H1 (cell line): ENCODE results near the gene ZNF440. TPM values are rescaled to one million over a fixed set of nuclear protein-coding genes. Genes with fewer than 3 reads are reported as not detected.

Experiments used
- CTCF ChIA-PET: fragments of 300-600 bp; sonication (Branson Sonifier 250); formaldehyde crosslinking; loops from one replicate; lab custom pipeline; 2021; ENCODE audit not compliant: partially characterized antibody; lab: Charles Lee
- POLR2A ChIA-PET: fragments of 300-600 bp; sonication (Branson Sonifier 250); formaldehyde crosslinking; loops from one replicate; lab custom pipeline; 2021; ENCODE audit warnings: inconsistent platforms; ENCODE audit not compliant: partially characterized antibody; lab: Charles Lee
- DNase-seq, 2 experiments: peaks; one replicate each; pipeline versions ENCODE4 v3.0.0 to v3.0.0-alpha.2; 2010 to 2022; ENCODE audit warnings: low spot score in 2 of 2, low read depth in 1 of 2, mixed read lengths in 1 of 2
- FAIRE-seq: peaks from 2 replicates; lab custom pipeline; 2011; peaks lifted over from hg19 to GRCh38; lab: Jason Lieb, UNC
- H2AFZ ChIP-seq: 2 replicates; pipeline ENCODE4 v1.8.1; 2012; ENCODE audit warnings: low read length, inconsistent platforms
- H2AK5ac ChIP-seq: 2 replicates; pipeline ENCODE4 v1.6.1; 2013; ENCODE audit warnings: low read depth, low read length
- H2BK120ac ChIP-seq: replicated peaks from 2 replicates; pipeline ENCODE3; 2013; ENCODE audit warnings: low read depth, low read length, inconsistent platforms
- H2BK12ac ChIP-seq: 2 replicates; pipeline ENCODE4 v1.6.1; 2013; ENCODE audit warnings: low read depth, low read length
- H2BK15ac ChIP-seq: 2 replicates; pipeline ENCODE4 v1.6.1; 2013; ENCODE audit warnings: low read length
- H2BK20ac ChIP-seq: 2 replicates; pipeline ENCODE4 v1.6.1; 2013; ENCODE audit warnings: low read length
- H2BK5ac ChIP-seq: 2 replicates; pipeline ENCODE4 v1.6.1; 2013; ENCODE audit warnings: low read depth, low read length
- H3K14ac ChIP-seq: 2 replicates; pipeline ENCODE4 v1.6.1; 2013; ENCODE audit warnings: inconsistent platforms; ENCODE audit not compliant: insufficient read length
- H3K18ac ChIP-seq: 2 replicates; pipeline ENCODE4 v1.6.1; 2013; ENCODE audit warnings: low read length; ENCODE audit errors: extremely low read depth
- H3K23ac ChIP-seq: 2 replicates; pipeline ENCODE4 v1.6.1; 2013; ENCODE audit warnings: inconsistent platforms; ENCODE audit not compliant: insufficient read length
- H3K23me2 ChIP-seq: 2 replicates; pipeline ENCODE4 v1.6.1; 2013; ENCODE audit warnings: low read depth, low read length
- H3K27ac ChIP-seq: 2 replicates; pipeline ENCODE4 v1.6.1; 2011; ENCODE audit warnings: low read depth, low read length, inconsistent platforms
- H3K27me3 ChIP-seq, 4 experiments: replicated peaks in 1 of 4; 1 replicate in 1 of 4; 2 replicates in 3 of 4; pipeline versions ENCODE4 v1.6.1 to v1.8.1; 2011 to 2013; ENCODE audit warnings: low read length in 3 of 4, mild to moderate bottlenecking in 3 of 4, inconsistent platforms in 2 of 4, mixed read lengths in 2 of 4, moderate library complexity in 1 of 4; ENCODE audit not compliant: control insufficient read depth in 3 of 4, insufficient read depth in 3 of 4; ENCODE audit errors: extremely low read depth in 1 of 4
- H3K36me3 ChIP-seq, 4 experiments: 2 replicates each; pipeline versions ENCODE4 v1.6.1 to v1.8.1; 2011 to 2013; ENCODE audit warnings: mild to moderate bottlenecking in 4 of 4, low read length in 3 of 4, moderate library complexity in 2 of 4, control low read depth in 1 of 4, inconsistent platforms in 1 of 4; ENCODE audit not compliant: insufficient read depth in 4 of 4, control insufficient read depth in 2 of 4
- H3K4ac ChIP-seq: replicated peaks from 2 replicates; pipeline ENCODE3; 2013; ENCODE audit warnings: low read length, low read depth, mixed read lengths, inconsistent platforms; ENCODE audit not compliant: insufficient read length
- H3K4me1 ChIP-seq, 4 experiments: replicated peaks in 1 of 4; 1 replicate in 1 of 4; 2 replicates in 3 of 4; pipeline versions ENCODE4 v1.6.1 to v1.8.1; 2011 to 2013; ENCODE audit warnings: low read length in 3 of 4, inconsistent platforms in 2 of 4, mixed read lengths in 1 of 4; ENCODE audit not compliant: insufficient read depth in 4 of 4, control insufficient read depth in 3 of 4
- H3K4me2 ChIP-seq, 2 experiments: 2 replicates each; pipeline versions ENCODE4 v1.6.1 to v1.8.1; 2011 to 2013; ENCODE audit warnings: low read depth in 2 of 2, low read length in 2 of 2, control low read depth in 1 of 2, inconsistent platforms in 1 of 2, mild to moderate bottlenecking in 1 of 2; ENCODE audit not compliant: insufficient read depth in 1 of 2
- H3K4me3 ChIP-seq, 4 experiments: fragments of 200-600, 300-600 bp in 1 of 4; sonication (generic), shearing (Covaris generic), sonication (Bioruptor Twin) in 1 of 4; 2 replicates each; pipeline versions ENCODE4 v1.5.1 to v1.8.1; 2011 to 2016; ENCODE audit warnings: low read length in 4 of 4, low read depth in 3 of 4, control low read depth in 2 of 4, inconsistent platforms in 2 of 4, mild to moderate bottlenecking in 2 of 4, mixed read lengths in 1 of 4, moderate library complexity in 1 of 4; ENCODE audit not compliant: insufficient read depth in 2 of 4; ENCODE audit errors: extremely low read depth in 1 of 4
- H3K56ac ChIP-seq: replicated peaks from 2 replicates; pipeline ENCODE3; 2013; ENCODE audit warnings: low read depth, mild to moderate bottlenecking, mixed read lengths, low read length, inconsistent platforms; ENCODE audit not compliant: insufficient read length
- H3K79me1 ChIP-seq: 2 replicates; pipeline ENCODE4 v1.6.1; 2013; ENCODE audit warnings: low read depth, low read length, control low read depth
- H3K79me2 ChIP-seq, 2 experiments: 2 replicates each; pipeline versions ENCODE4 v1.6.1 to v1.8.1; 2012 to 2013; ENCODE audit warnings: low read length in 2 of 2, mild to moderate bottlenecking in 2 of 2, inconsistent platforms in 1 of 2; ENCODE audit not compliant: insufficient read depth in 2 of 2, control insufficient read depth in 1 of 2
- H3K9ac ChIP-seq, 4 experiments: replicated peaks in 1 of 4; 1 replicate in 1 of 4; 2 replicates in 3 of 4; pipeline versions ENCODE4 v1.6.1 to v1.8.1; 2011 to 2013; ENCODE audit warnings: low read depth in 3 of 4, low read length in 3 of 4, control low read depth in 2 of 4, mild to moderate bottlenecking in 2 of 4, moderate library complexity in 2 of 4, inconsistent platforms in 1 of 4; ENCODE audit errors: extremely low read depth in 1 of 4
- H3K9me3 ChIP-seq, 2 experiments: 2 replicates each; pipeline versions ENCODE4 v1.6.1 to v1.8.1; 2012 to 2013; ENCODE audit warnings: mild to moderate bottlenecking in 2 of 2, moderate library complexity in 2 of 2, control low read depth in 1 of 2, inconsistent platforms in 1 of 2, low read depth in 1 of 2, low read length in 1 of 2, mixed read lengths in 1 of 2; ENCODE audit not compliant: insufficient read depth in 2 of 2
- H4K20me1 ChIP-seq, 2 experiments: replicated peaks in 1 of 2; 2 replicates each; pipeline versions ENCODE3 to v1.8.1; 2011 to 2013; ENCODE audit warnings: inconsistent platforms in 2 of 2, low read length in 2 of 2, mild to moderate bottlenecking in 1 of 2; ENCODE audit not compliant: insufficient read depth in 2 of 2, control insufficient read depth in 1 of 2
- H4K5ac ChIP-seq: 2 replicates; pipeline ENCODE4 v1.6.1; 2013; ENCODE audit warnings: low read length, low read depth, mixed read lengths, inconsistent platforms; ENCODE audit not compliant: insufficient read length
- H4K8ac ChIP-seq: 2 replicates; pipeline ENCODE4 v1.8.0; 2013; ENCODE audit warnings: mild to moderate bottlenecking, moderate library complexity, low read length, inconsistent platforms; ENCODE audit not compliant: insufficient read depth; ENCODE audit errors: extremely low read depth
- H4K91ac ChIP-seq: replicated peaks from 2 replicates; pipeline ENCODE3; 2013; ENCODE audit warnings: low read length, mixed read lengths, inconsistent platforms; ENCODE audit not compliant: insufficient read length
- ASH2L ChIP-seq: fragments of 200-600, 300-600 bp; sonication (generic); IDR thresholded peaks from one replicate; pipeline ENCODE4 v1.7.1; 2017; ENCODE audit warnings: low read length
- CBX8 ChIP-seq: fragments of 300-800, 300-1000 bp; sonication (generic); IDR thresholded peaks from 2 replicates; pipeline ENCODE4 v1.7.1; 2016; ENCODE audit warnings: low read depth, low read length, borderline replicate concordance
- CHD2 ChIP-seq: IDR thresholded peaks from 2 replicates; pipeline ENCODE4 v1.6.1; 2012; ENCODE audit warnings: low read length, improper control_type of control experiment
- EP300 ChIP-seq, 2 experiments: IDR thresholded peaks; 1 replicate in 1 of 2; 2 replicates in 1 of 2; pipeline ENCODE4 v1.6.1; 2011 to 2012; ENCODE audit warnings: low read depth in 2 of 2, low read length in 2 of 2, mild to moderate bottlenecking in 2 of 2, borderline replicate concordance in 1 of 2, inconsistent platforms in 1 of 2, moderate library complexity in 1 of 2
- NANOG ChIP-seq: IDR thresholded peaks from 2 replicates; pipeline ENCODE4 v1.6.1; 2011; ENCODE audit warnings: low read length, low read depth, mild to moderate bottlenecking, inconsistent platforms; ENCODE audit not compliant: insufficient read depth, poor library complexity, severe bottlenecking
- POU5F1 ChIP-seq: IDR thresholded peaks from 2 replicates; pipeline ENCODE4 v1.6.1; 2011; ENCODE audit warnings: low read depth, mild to moderate bottlenecking, low read length, moderate library complexity
- RAD21 ChIP-seq, 2 experiments: IDR thresholded peaks in 1 of 2; conservative IDR thresholded peaks in 1 of 2; 2 replicates each; pipeline ENCODE4 v1.6.1; 2011; ENCODE audit warnings: low read depth in 2 of 2, low read length in 2 of 2, improper control_type of control experiment in 1 of 2, inconsistent platforms in 1 of 2, mild to moderate bottlenecking in 1 of 2, moderate library complexity in 1 of 2
- RFX5 ChIP-seq: IDR thresholded peaks from 2 replicates; pipeline ENCODE4 v1.6.1; 2011; ENCODE audit warnings: low read depth, low read length, improper control_type of control experiment, borderline replicate concordance
- RXRA ChIP-seq: IDR thresholded peaks from 2 replicates; pipeline ENCODE4 v1.6.1; 2011; ENCODE audit warnings: low read depth, mild to moderate bottlenecking, low read length, moderate library complexity; ENCODE audit not compliant: insufficient read depth
- SAP30 ChIP-seq: fragments of 300-600 bp; sonication (generic); IDR thresholded peaks from 2 replicates; pipeline ENCODE4 v1.7.1; 2012; ENCODE audit warnings: low read length, moderate library complexity, mild to moderate bottlenecking, inconsistent platforms; ENCODE audit not compliant: insufficient read depth, insufficient replicate concordance
- SP1 ChIP-seq: IDR thresholded peaks from 2 replicates; pipeline ENCODE4 v1.6.1; 2011; ENCODE audit warnings: low read depth, low read length
- SP4 ChIP-seq: IDR thresholded peaks from 2 replicates; pipeline ENCODE4 v1.6.1; 2012; ENCODE audit warnings: low read length, inconsistent platforms
- TAF7 ChIP-seq: optimal IDR thresholded peaks from 2 replicates; pipeline ENCODE3; 2011; ENCODE audit warnings: low read depth, mild to moderate bottlenecking, inconsistent platforms, low read length, moderate library complexity, borderline replicate concordance
- TEAD4 ChIP-seq: IDR thresholded peaks from 2 replicates; pipeline ENCODE4 v1.6.1; 2012; ENCODE audit warnings: low read depth, low read length, inconsistent platforms, mixed read lengths
- WGBS, 2 experiments: shearing (Covaris generic) in 1 of 2; methylation state at CpG; one replicate each; pipeline versions ENCODE4 v1.1.6 to v1.1.7; 2013 to 2015; ENCODE audit warnings: low lambda C conversion rate in 2 of 2, mixed read lengths in 2 of 2, inconsistent platforms in 1 of 2, low coverage in 1 of 2, missing lambda C conversion rate in 1 of 2; ENCODE audit not compliant: insufficient replicate concordance in 2 of 2, insufficient coverage in 1 of 2, insufficient read length in 1 of 2; ENCODE audit errors: extremely low coverage in 1 of 2, missing lambda C conversion rate in 1 of 2; 5-methylcytosine and 5-hydroxymethylcytosine counted together
- polyA plus RNA-seq, 7 experiments: library from polyadenylated mRNA; depleted of rRNA in 3 of 7; stranded (reverse) in 5 of 7; unstranded in 2 of 7; fragments of >200 nt in 5 of 7; fragments of 200-250 nt in 2 of 7; gene quantifications; 1 replicate in 5 of 7; 2 replicates in 1 of 7; 4 replicates in 1 of 7; pipeline versions ENCODE4 v1.2.1 to v1.2.3, GENCODE V29; 2011 to 2013; ENCODE audit warnings: missing spikeins in 2 of 7, mixed read lengths in 2 of 7
- total RNA-seq: library from RNA; stranded (reverse); fragmentation: NEBNext Ultra II Directional; extraction: Animal tissue kit (Norgen Biotek cat#: 25700); gene quantifications from 2 replicates; pipeline ENCODE4 v1.2.1, GENCODE V29; 2021

The ZNF440 gene
- total and polyA plus RNA-seq, 2 of the 8 experiments (the other 6 are each of a cell fraction or from before 2014, with no cell fraction given) = 0.77 to 6.5 TPM

DNA sequence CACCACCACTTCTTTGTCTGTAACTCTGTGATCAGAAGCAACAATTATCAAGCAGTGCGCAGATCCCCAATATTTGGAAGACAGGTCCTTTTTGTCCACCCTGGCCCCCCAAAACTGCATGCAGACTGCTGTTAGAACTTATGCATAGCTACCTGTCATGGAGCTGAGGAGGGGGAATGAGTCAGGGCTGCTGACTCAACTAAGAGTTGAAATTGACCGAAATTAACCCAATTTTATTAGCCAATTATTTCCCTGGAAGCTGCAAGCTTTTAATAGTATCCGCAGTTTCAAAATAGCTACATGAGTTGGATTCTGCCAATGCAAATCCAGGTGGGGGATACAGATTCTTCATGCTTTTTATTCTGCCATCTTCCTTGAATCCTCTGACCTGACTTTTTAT, 29.7 kb upstream of the ZNF440 start:
- Histone ChIP-seq H3K23ac (no peak overlapping the region), H2BK20ac (no peak overlapping the region), H2BK120ac (no peak overlapping the region), H2BK5ac (no peak overlapping the region), H2AFZ (no peak overlapping the region), H4K5ac (no peak overlapping the region), H3K56ac (no peak overlapping the region), H3K79me2 (no peaks in the 10 kb centered on the region), H3K4ac (no peak overlapping the region), H3K27ac (no peak overlapping the region), H3K79me1 (no peaks in the 10 kb centered on the region), H3K14ac (no peak overlapping the region), H3K4me2 (no peak overlapping the region), H2AK5ac (no peak overlapping the region), H4K8ac (no peak overlapping the region), H4K91ac (no peak overlapping the region), H3K9ac (no peak overlapping the region), H3K4me3 (no peak overlapping the region), H3K4me1 (no peaks in the 10 kb centered on the region), H4K20me1 (no peaks in the 10 kb centered on the region), H2BK15ac (no peak overlapping the region), H3K18ac (no peak overlapping the region), H3K9me3 (peaks cover 31 to 52% of the 10 kb centered on the region in 2 experiments), H2BK12ac (no peak overlapping the region), H3K27me3 (no peaks in the 10 kb centered on the region), H3K36me3 (peaks cover 0 to 5% (median 0%) of the 10 kb centered on the region in 4 experiments; a peak in 2 of 8 replicates), H3K23me2 (no peaks in the 10 kb centered on the region)
- CTCF ChIA-PET = interaction anchor here (0.6 to 2.1 kb wide), 5 partner anchors 13 to 1356 kb away, joined by 3 to 6 read pairs (median 3); partner anchors contain the start of gene ZNF823
- DNase-seq (no peak), FAIRE-seq (no peak)
- POLR2A ChIA-PET = no interaction called here
- WGBS, 2 experiments = 89% methylated on average over 3 of the region's 3 CpGs; no CpG with 5 or more reads in 1 of the 2 experiments
- TF ChIP-seq SAP30 (no peak), POU5F1 (no peak), TAF7 (no peak), CBX8 (no peak), RFX5 (no peak), RAD21 (IDR thresholded peaks at IDR 0.05 in 1 of 2, conservative IDR thresholded peaks at IDR 0.05 in 1 of 2; ENCODE audit: low read depth in 2 of 2, low read length in 2 of 2) (no peak), SP4 (no peak), RXRA (no peak), NANOG (no peak), SP1 (no peak), TEAD4 (no peak), CHD2 (no peak), ASH2L (no peak), EP300 (IDR thresholded peaks at IDR 0.05; ENCODE audit: borderline replicate concordance in 1 of 2, low read depth in 2 of 2, low read length in 2 of 2) (no peak)
